Measurements from ENCODE around the gene TRIM17. TPM values are rescaled to one million over a fixed set of nuclear protein-coding genes. Genes with fewer than 3 reads are reported as not detected.

Gene TRIM17
- total and polyA plus RNA-seq, 2 of the 13 experiments (the other 11 are each of a cell fraction or from before 2014, with no cell fraction given) = 0.32 to 0.64 TPM

GRCh38 chr1:228359613-228360532, 56.8 kb downstream of the TRIM17 start (continued):
- TF ChIP-seq CENPBD1 (CRISPR knock-in tag; IDR thresholded peaks at IDR 0.05; ENCODE audit: borderline replicate concordance, low read depth) (no peak), NR2F6 (IDR thresholded peaks at IDR 0.05) (no peak), NR2F6 (CRISPR knock-in tag; IDR thresholded peaks at IDR 0.05) (no peak), DPF2 (CRISPR knock-in tag; IDR thresholded peaks at IDR 0.05; ENCODE audit: borderline replicate concordance, low read depth) (no peak), EED (CRISPR knock-in tag; IDR thresholded peaks at IDR 0.05) (no peak)

GRCh38 chr1:228358764-228359612, 57.7 kb downstream of the TRIM17 start:
- H3K4me3 ChIP-seq (replicated peaks in 1 of 3; ENCODE audit: insufficient read depth in 1 of 3, low read depth in 2 of 3, low read length in 3 of 3) = no peak overlapping the region
- intact Hi-C loops (cut with micrococcal nuclease; ENCODE audit: unreplicated experiment) = no loop called here
- CTCF ChIA-PET (ENCODE audit: low intra/inter-chr PET ratio, low total read pairs) = no interaction called here
- TF ChIP-seq ZNF687 (CRISPR knock-in tag; IDR thresholded peaks at IDR 0.05) = 0 out of 2 replicates have a peak, but pooled peaks have one; percentile 22
- no peak for TF ChIP-seq ZNF256 (CRISPR knock-in tag; conservative IDR thresholded peaks at IDR 0.05)
- no peaks in the 10 kb centered on the region for H3K9me3 ChIP-seq (ENCODE audit: low read length)
- POLR2A ChIA-PET = no interaction called here
- H3K79me2 ChIP-seq (ENCODE audit: insufficient read depth, low read length) = no peaks in the 10 kb centered on the region
- H3K4me1 ChIP-seq (ENCODE audit: insufficient read depth, low read length) = no peaks in the 10 kb centered on the region; the same call in 1 of the 2 replicates
- H3K9ac ChIP-seq (ENCODE audit: insufficient read depth, low read depth, low read length) = no peak overlapping the region
- no peak for ATAC-seq
- in situ Hi-C loops (cut with HindIII; ENCODE audit: extremely low pct_ligation_motif_present, low pct_unique_long_range_greater_than_20kb) = no loop called here
- H3K4me2 ChIP-seq (ENCODE audit: low read depth, low read length) = no peak overlapping the region; the same call in 1 of the 2 replicates
- no peak for FAIRE-seq
- H3K27ac ChIP-seq (ENCODE audit: extremely low read length, insufficient read depth, low read length) = no peak overlapping the region
- H4K20me1 ChIP-seq (ENCODE audit: insufficient read depth, low read length) = no peaks in the 10 kb centered on the region
- DNase-seq (ENCODE audit: low spot score) = no peak
- H2AFZ ChIP-seq (ENCODE audit: low read length) = no peak overlapping the region
- BruUV-seq (replicated peaks) = no TSS peak
- 43% methylated on average over 14 of the region's 19 CpGs for WGBS (ENCODE audit: low lambda C conversion rate)
- H3K27me3 ChIP-seq (ENCODE audit: control insufficient read depth in 1 of 2, insufficient read depth in 2 of 2, low read length in 2 of 2) = peaks cover 7 to 27% of the 10 kb centered on the region in 2 experiments; a peak in 4 of 5 replicates
- H3K36me3 ChIP-seq (replicated peaks in 1 of 2; ENCODE audit: control insufficient read depth in 1 of 2, insufficient read depth in 2 of 2, low read length in 2 of 2) = no peaks in the 10 kb centered on the region
